AG09309 (cell line): Measurements from ENCODE around the gene MKRN2OS.

ENCODE experiments used
- DNase-seq: peaks from one replicate; pipeline ENCODE4 v3.0.0-alpha.2; 2010; ENCODE audit warnings: low read depth
- H3K4me3 ChIP-seq: 2 replicates; pipeline ENCODE4 v1.5.1; 2011; ENCODE audit warnings: mild to moderate bottlenecking, low read depth, low read length, moderate library complexity; ENCODE audit not compliant: control insufficient read depth
- CTCF ChIP-seq: IDR thresholded peaks from 2 replicates; pipeline ENCODE4 v1.5.1; 2011; ENCODE audit warnings: mild to moderate bottlenecking, low read depth, low read length, inconsistent platforms; ENCODE audit not compliant: insufficient read depth, control insufficient read depth; ENCODE audit errors: missing control alignments

The MKRN2OS gene

GRCh38 chr3:12509466-12509865 is 35.8 kb downstream of the MKRN2OS start:
- DNase-seq: no peak
- TF ChIP-seq CTCF: no peak
- no peak overlapping the region for H3K4me3 ChIP-seq

GRCh38 chr3:12508291-12508700 is 37.0 kb downstream of the MKRN2OS start:
- peak; percentile 96 for DNase-seq
- H3K4me3 ChIP-seq: no peak overlapping the region; the same call in 1 of the 2 replicates
- no peak for TF ChIP-seq CTCF

- no peak for TF ChIP-seq CTCF
- no peak for DNase-seq
- H3K4me3 ChIP-seq: peak overlapping the region; percentile 19
These were observed 37.6 kb downstream of the MKRN2OS start for GRCh38 chr3:12507591-12508281.

GRCh38 chr3:12506201-12506709 is 39.0 kb downstream of the MKRN2OS start:
- H3K4me3 ChIP-seq: no peak overlapping the region
- TF ChIP-seq CTCF: no peak
- no peak for DNase-seq

GRCh38 chr3:12503126-12503957 is 42.0 kb downstream of the MKRN2OS start:
- TF ChIP-seq CTCF: no peak
- H3K4me3 ChIP-seq: no peak overlapping the region
- no peak for DNase-seq

GRCh38 chr3:12501360-12502020 is 43.8 kb downstream of the MKRN2OS start:
- TF ChIP-seq CTCF: no peak
- H3K4me3 ChIP-seq: no peak overlapping the region
- DNase-seq: no peak
